Stimulated activated CD8-positive, alpha-beta memory T cell treated with anti-CD3 and anti-CD28 coated beads, Interleukin-2, amount 100 ng/mL, for 48 hours (primary cell): ENCODE measurements around the gene SCGB3A2.

Source experiments
- DNase-seq, 2 donors: peaks; one replicate each; pipeline ENCODE4 v3.0.0-alpha.2; 2020; ENCODE audit warnings: low read depth in 2 of 2

SCGB3A2 gene

GRCh38 chr5:147904110-147904509 is 25.6 kb downstream of the SCGB3A2 start:
- no peak for DNase-seq

GRCh38 chr5:147906326-147907095 is 28.0 kb downstream of the SCGB3A2 start, which contains the start of gene C5orf46:
TSS of gene C5orf46 (minus strand) at chr5:147906538. CDS start at chr5:147906501, 37 bp downstream.
- no peak for DNase-seq

GRCh38 chr5:147911427-147911826 is 32.9 kb downstream of the SCGB3A2 start:
- no peak for DNase-seq

- no peak for DNase-seq
These were observed 33.5 kb downstream of the SCGB3A2 start for GRCh38 chr5:147912011-147912410.

GRCh38 chr5:147913786-147914185 is 35.3 kb downstream of the SCGB3A2 start:
- DNase-seq = no peak

- DNase-seq = no peak
These were observed 39.7 kb downstream of the SCGB3A2 start for GRCh38 chr5:147918101-147918685.

- DNase-seq = no peak
These were observed 40.4 kb downstream of the SCGB3A2 start for GRCh38 chr5:147918899-147919298.

GRCh38 chr5:147920420-147921030 is 42.0 kb downstream of the SCGB3A2 start:
- DNase-seq = no peak

- no peak for DNase-seq
These were observed 42.6 kb downstream of the SCGB3A2 start for GRCh38 chr5:147921136-147921535.

GRCh38 chr5:147925020-147925419 is 46.5 kb downstream of the SCGB3A2 start:
- no peak for DNase-seq

- no peak for DNase-seq
These were observed 49.4 kb downstream of the SCGB3A2 start for GRCh38 chr5:147927901-147928300.

- no peak for DNase-seq
These were observed 52.3 kb downstream of the SCGB3A2 start for GRCh38 chr5:147930769-147931168.
